C4-2B (cell line): ENCODE results near the gene IFNG.

Source experiments
- H3K27ac ChIP-seq: fragments of 450-650 bp; 2 replicates; pipeline ENCODE4 v1.5.1; 2017
- CTCF ChIP-seq: fragments of 450-650 bp; conservative IDR thresholded peaks from 2 replicates; pipeline ENCODE4 v1.5.1; 2017; ENCODE audit warnings: mild to moderate bottlenecking
- ZFX ChIP-seq: fragments of 450-650 bp; IDR thresholded peaks from 2 replicates; pipeline ENCODE4 v1.6.1; 2017

IFNG gene

DNA sequence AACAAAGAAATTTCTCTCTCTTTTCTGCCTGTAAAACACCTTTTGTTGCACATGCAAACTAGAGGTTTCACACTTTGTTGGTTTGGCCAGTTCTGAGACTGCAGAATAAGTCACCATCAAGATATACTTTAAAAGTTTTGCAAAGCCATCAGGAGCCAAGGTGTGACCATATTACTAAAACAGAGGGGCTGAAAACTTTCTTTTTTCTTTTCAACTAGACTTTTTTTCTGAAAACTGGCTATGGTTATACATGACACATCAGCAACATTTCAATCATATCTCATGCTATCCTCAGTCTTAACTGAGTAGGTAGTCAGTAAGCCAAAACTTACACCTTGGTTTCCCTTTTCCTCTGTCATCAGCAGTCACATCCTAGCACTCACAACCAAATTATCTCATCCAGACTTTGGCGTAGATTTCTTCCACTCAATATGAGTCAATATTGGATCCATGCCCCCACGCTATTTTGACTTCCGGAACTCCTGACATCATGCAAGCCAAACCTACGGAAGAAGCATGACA lies 4.1 kb upstream of the IFNG start:
- no peak overlapping the region for H3K27ac ChIP-seq
- TF ChIP-seq ZFX (no peak), CTCF (no peak)

- TF ChIP-seq ZFX (no peak), CTCF (no peak)
- no peak overlapping the region for H3K27ac ChIP-seq
Measured at GRCh38 chr12:68162374-68162773, 2.8 kb upstream of the IFNG start.

GRCh38 chr12:68158432-68158831 lies 1.1 kb downstream of the IFNG start:
- H3K27ac ChIP-seq = no peak overlapping the region
- TF ChIP-seq CTCF = peak; percentile 73
- no peak for TF ChIP-seq ZFX

GRCh38 chr12:68157380-68157779 lies 2.2 kb downstream of the IFNG start:
- no peak overlapping the region for H3K27ac ChIP-seq
- TF ChIP-seq CTCF = no peak
- no peak for TF ChIP-seq ZFX

DNA sequence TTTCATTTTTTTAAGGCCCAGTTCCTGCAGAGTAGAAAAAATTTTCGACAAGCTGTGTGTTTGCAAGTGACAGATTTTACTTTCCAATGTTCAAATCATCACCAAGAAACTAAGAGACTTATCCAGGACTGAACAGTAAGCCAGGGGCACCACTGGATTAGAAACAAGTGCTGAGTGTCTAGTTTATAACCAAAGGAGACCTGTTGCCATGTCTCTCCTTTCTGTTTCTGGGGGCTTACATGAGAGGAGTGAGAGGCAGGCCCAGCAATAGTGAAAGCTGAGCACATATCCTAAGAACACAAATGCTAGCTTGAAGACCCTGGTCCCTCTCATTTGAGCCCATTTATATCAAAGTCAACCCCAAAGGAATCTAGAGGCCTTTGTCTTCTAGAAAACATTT lies 2.9 kb downstream of the IFNG start:
- no peak for TF ChIP-seq ZFX
- no peak for TF ChIP-seq CTCF
- H3K27ac ChIP-seq = no peak overlapping the region

GRCh38 chr12:68154779-68155178 lies 4.8 kb downstream of the IFNG start:
- H3K27ac ChIP-seq = no peak overlapping the region
- no peak for TF ChIP-seq ZFX
- no peak for TF ChIP-seq CTCF

GRCh38 chr12:68148261-68148951 lies 11.1 kb downstream of the IFNG start:
- H3K27ac ChIP-seq = no peak overlapping the region
- no peak for TF ChIP-seq ZFX
- TF ChIP-seq CTCF = no peak
